Measurements from ENCODE around the gene SLC22A7. TPM values are rescaled to one million over a fixed set of nuclear protein-coding genes. Genes with fewer than 3 reads are reported as not detected.

SLC22A7 gene
- total and polyA plus RNA-seq, 2 experiments from 2014 or later: 0.31 TPM; not detected in 1

GRCh38 chr6:43261198-43261597 is 36.9 kb upstream of the SLC22A7 start:
- Histone ChIP-seq H3K27ac (ENCODE audit: low read depth) (no peak overlapping the region), H3K4me1 (ENCODE audit: insufficient read depth) (no peaks in the 10 kb centered on the region), H3K36me3 (ENCODE audit: insufficient read depth) (no peaks in the 10 kb centered on the region), H3K9me2 (ENCODE audit: insufficient read depth) (no peaks in the 10 kb centered on the region), H3K79me2 (replicated peaks; ENCODE audit: insufficient read depth) (no peaks in the 10 kb centered on the region), H2AFZ (no peak overlapping the region), H3K4me3 (no peak overlapping the region), H4K20me1 (replicated peaks; ENCODE audit: insufficient read depth) (no peaks in the 10 kb centered on the region), H3K27me3 (ENCODE audit: insufficient read depth) (no peaks in the 10 kb centered on the region), H3F3A (replicated peaks; ENCODE audit: low read depth) (no peaks in the 10 kb centered on the region), H3K4me2 (no peak overlapping the region)
- TF ChIP-seq JUNB (IDR thresholded peaks at IDR 0.05; ENCODE audit: unreplicated experiment) (no peak), ZNF114 (CRISPR knock-in tag; IDR thresholded peaks at IDR 0.05) (no peak), ZNF462 (CRISPR knock-in tag; IDR thresholded peaks at IDR 0.05) (no peak), ETS1 (IDR thresholded peaks at IDR 0.05) (no peak), CTCF (conservative IDR thresholded peaks at IDR 0.05; ENCODE audit: low read depth in 2 of 2) (no peak), EZH2phosphoT487 (IDR thresholded peaks at IDR 0.05; ENCODE audit: unreplicated experiment) (no peak), EZH2 (IDR thresholded peaks at IDR 0.05; ENCODE audit: low read depth, unreplicated experiment) (no peak), POLR2AphosphoS5 (IDR thresholded peaks at IDR 0.05; ENCODE audit: low read depth) (no peak), REST (IDR thresholded peaks at IDR 0.05; ENCODE audit: unreplicated experiment) (no peak), NANOG (IDR thresholded peaks at IDR 0.05; ENCODE audit: borderline replicate concordance) (no peak), ZNF331 (CRISPR knock-in tag; IDR thresholded peaks at IDR 0.05; ENCODE audit: low read depth) (no peak), STAT1 (IDR thresholded peaks at IDR 0.05; ENCODE audit: unreplicated experiment) (no peak), CREB1 (CRISPR knock-in tag; IDR thresholded peaks at IDR 0.05; ENCODE audit: low read depth) (no peak)
- peaks cover 7% of the 10 kb centered on the region; the same call in 2 of the 3 replicates for H3K4me1 Mint-ChIP-seq
- no peak overlapping the region for H3K4me3 Mint-ChIP-seq
- no peak for ATAC-seq
- H3K27me3 Mint-ChIP-seq (ENCODE audit: insufficient read depth, low read depth, poor library complexity): peaks cover 12% of the 10 kb centered on the region
- no peak for DNase-seq (ENCODE audit: low spot score)
- no peaks in the 10 kb centered on the region; the same call in 2 of the 3 replicates for H3K9me3 Mint-ChIP-seq
- no peaks in the 10 kb centered on the region for H3K36me3 Mint-ChIP-seq (ENCODE audit: low read depth)
- H3K27ac Mint-ChIP-seq: no peak overlapping the region
